ENCODE measurements around the gene MERTK. TPM values are rescaled to one million over a fixed set of nuclear protein-coding genes. Genes with fewer than 3 reads are reported as not detected.

MERTK gene
- polyA plus RNA-seq, 1 of the 3 experiments (the other 2 are of a cell fraction), result 9.6 TPM

- no peaks in the 10 kb centered on the region for H3K27me3 ChIP-seq (ENCODE audit: insufficient read depth)
- no peak overlapping the region for H3K27ac ChIP-seq (ENCODE audit: low read depth in 2 of 2, low read length in 1 of 2)
- no peaks in the 10 kb centered on the region for H3K79me2 ChIP-seq (ENCODE audit: insufficient read depth)
- TF ChIP-seq NRF1 (IDR thresholded peaks at IDR 0.05; ENCODE audit: low read depth, low read length) (no peak), SMC3 (IDR thresholded peaks at IDR 0.05; ENCODE audit: low read depth, low read length) (no peak), RXRA (IDR thresholded peaks at IDR 0.05; ENCODE audit: borderline replicate concordance, low read depth) (no peak), MEF2A (IDR thresholded peaks at IDR 0.05; ENCODE audit: borderline replicate concordance, low read depth) (no peak), TAF1 (IDR thresholded peaks at IDR 0.05; ENCODE audit: borderline replicate concordance, low read depth, low read length) (no peak), JUND (IDR thresholded peaks at IDR 0.05) (no peak), SIN3A (IDR thresholded peaks at IDR 0.05; ENCODE audit: borderline replicate concordance, low read depth, low read length) (no peak), IRF3 (IDR thresholded peaks at IDR 0.05; ENCODE audit: low read depth, low read length) (no peak), USF2 (IDR thresholded peaks at IDR 0.05; ENCODE audit: borderline replicate concordance, low read depth, low read length) (no peak), TEAD4 (IDR thresholded peaks at IDR 0.05; ENCODE audit: borderline replicate concordance, insufficient read depth) (no peak), GATA2 (CRISPR knock-in tag; IDR thresholded peaks at IDR 0.05) (no peak), EP300 (IDR thresholded peaks at IDR 0.05; ENCODE audit: borderline replicate concordance in 1 of 2, low read depth in 1 of 2, low read length in 1 of 2) (no peak), ELF1 (IDR thresholded peaks at IDR 0.05) (no peak), FOXM1 (IDR thresholded peaks at IDR 0.05; ENCODE audit: low read depth) (no peak), ZBTB33 (IDR thresholded peaks at IDR 0.05; ENCODE audit: borderline replicate concordance, low read depth) (no peak), MXI1 (IDR thresholded peaks at IDR 0.05; ENCODE audit: low read depth, low read length) (no peak), FOSL2 (IDR thresholded peaks at IDR 0.05; ENCODE audit: borderline replicate concordance, low read depth) (no peak), RFX5 (IDR thresholded peaks at IDR 0.05; ENCODE audit: low read length) (no peak), RAD21 (IDR thresholded peaks at IDR 0.05; ENCODE audit: low read length) (no peak)
- TF ChIP-seq, protein P1, sequence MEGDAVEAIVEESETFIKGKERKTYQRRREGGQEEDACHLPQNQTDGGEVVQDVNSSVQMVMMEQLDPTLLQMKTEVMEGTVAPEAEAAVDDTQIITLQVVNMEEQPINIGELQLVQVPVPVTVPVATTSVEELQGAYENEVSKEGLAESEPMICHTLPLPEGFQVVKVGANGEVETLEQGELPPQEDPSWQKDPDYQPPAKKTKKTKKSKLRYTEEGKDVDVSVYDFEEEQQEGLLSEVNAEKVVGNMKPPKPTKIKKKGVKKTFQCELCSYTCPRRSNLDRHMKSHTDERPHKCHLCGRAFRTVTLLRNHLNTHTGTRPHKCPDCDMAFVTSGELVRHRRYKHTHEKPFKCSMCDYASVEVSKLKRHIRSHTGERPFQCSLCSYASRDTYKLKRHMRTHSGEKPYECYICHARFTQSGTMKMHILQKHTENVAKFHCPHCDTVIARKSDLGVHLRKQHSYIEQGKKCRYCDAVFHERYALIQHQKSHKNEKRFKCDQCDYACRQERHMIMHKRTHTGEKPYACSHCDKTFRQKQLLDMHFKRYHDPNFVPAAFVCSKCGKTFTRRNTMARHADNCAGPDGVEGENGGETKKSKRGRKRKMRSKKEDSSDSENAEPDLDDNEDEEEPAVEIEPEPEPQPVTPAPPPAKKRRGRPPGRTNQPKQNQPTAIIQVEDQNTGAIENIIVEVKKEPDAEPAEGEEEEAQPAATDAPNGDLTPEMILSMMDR (IDR thresholded peaks at IDR 0.05), result no peak
- H4K20me1 ChIP-seq (ENCODE audit: insufficient read depth), result no peaks in the 10 kb centered on the region
- no peak overlapping the region for H3K4me3 ChIP-seq (ENCODE audit: low read depth in 2 of 2, low read length in 1 of 2)
- CTCF ChIA-PET, result no interaction called here
- H3K4me1 ChIP-seq (ENCODE audit: control insufficient read depth in 1 of 2, insufficient read depth in 2 of 2, low read depth in 1 of 2, low read length in 1 of 2), result no peaks in the 10 kb centered on the region; a peak in 1 of 4 replicates
- H3K9ac ChIP-seq, result no peak overlapping the region
- H3K9me2 ChIP-seq, result no peaks in the 10 kb centered on the region
- H3F3A ChIP-seq (replicated peaks; ENCODE audit: insufficient read depth), result no peaks in the 10 kb centered on the region
- WGBS (ENCODE audit: low lambda C conversion rate), result 77% methylated on average over 2 of the region's 2 CpGs
- H3K4me2 ChIP-seq, result no peak overlapping the region
- H3K9me3 ChIP-seq, result no peaks in the 10 kb centered on the region
- no peak for DNase-seq
- no peaks in the 10 kb centered on the region for H3K36me3 ChIP-seq (replicated peaks in 1 of 2; ENCODE audit: control insufficient read depth in 1 of 2, insufficient read depth in 2 of 2, low read length in 1 of 2)
- POLR2A ChIA-PET, result no interaction called here
- H2AFZ ChIP-seq (ENCODE audit: low read depth), result no peak overlapping the region
Measured at GRCh38 chr2:111951486-111951885, 53.1 kb downstream of the MERTK start.

All from SK-N-SH (cell line).